ENCODE data around the gene CHPF2.

Gene CHPF2

GRCh38 chr7:151265351-151265931 is 33.2 kb downstream of the CHPF2 start:
- no peaks in the 10 kb centered on the region for H3K79me2 ChIP-seq (ENCODE audit: insufficient read depth, low read length)
- no peak overlapping the region for H3K27ac ChIP-seq (ENCODE audit: low read length)
- no peak overlapping the region for H2AFZ ChIP-seq (ENCODE audit: low read depth, low read length)
- DNase-seq (no peak), ATAC-seq (ENCODE audit: insufficient read depth, low read depth) (no peak)
- no peak for TF ChIP-seq EZH2 (IDR thresholded peaks at IDR 0.05; ENCODE audit: borderline replicate concordance, low read depth, low read length, severe bottlenecking)
- TF ChIP-seq CTCF (IDR thresholded peaks at IDR 0.05; ENCODE audit: borderline replicate concordance, extremely low read depth, low read length, poor library complexity, severe bottlenecking): no peak
- no peaks in the 10 kb centered on the region for H3K9me3 ChIP-seq (ENCODE audit: insufficient read depth, low read length, severe bottlenecking)
- no peak overlapping the region for H3K4me3 ChIP-seq (ENCODE audit: low read depth in 1 of 2, low read length in 2 of 2)
- H3K4me2 ChIP-seq (ENCODE audit: insufficient read depth, low read length): no peak overlapping the region
- no peak overlapping the region for H3K9ac ChIP-seq (ENCODE audit: low read depth, low read length)
- H3K4me1 ChIP-seq (ENCODE audit: insufficient read depth, low read length): no peaks in the 10 kb centered on the region
- H3K36me3 ChIP-seq (ENCODE audit: insufficient read depth, low read length): no peaks in the 10 kb centered on the region
- H3K27me3 ChIP-seq (ENCODE audit: insufficient read depth, low read length, poor library complexity): peaks cover 18% of the 10 kb centered on the region
- H4K20me1 ChIP-seq (ENCODE audit: insufficient read depth, low read length): no peaks in the 10 kb centered on the region

GRCh38 chr7:151269511-151269910 is 37.2 kb downstream of the CHPF2 start:
- no peaks in the 10 kb centered on the region for H3K79me2 ChIP-seq (ENCODE audit: insufficient read depth, low read length)
- no peak overlapping the region for H3K4me2 ChIP-seq (ENCODE audit: insufficient read depth, low read length)
- DNase-seq (no peak), ATAC-seq (ENCODE audit: insufficient read depth, low read depth) (no peak)
- H3K27me3 ChIP-seq (ENCODE audit: insufficient read depth, low read length, poor library complexity): no peaks in the 10 kb centered on the region
- H2AFZ ChIP-seq (ENCODE audit: low read depth, low read length): no peak overlapping the region
- no peaks in the 10 kb centered on the region for H3K36me3 ChIP-seq (ENCODE audit: insufficient read depth, low read length)
- H3K4me1 ChIP-seq (ENCODE audit: insufficient read depth, low read length): peaks cover 19% of the 10 kb centered on the region
- TF ChIP-seq CTCF (IDR thresholded peaks at IDR 0.05; ENCODE audit: borderline replicate concordance, extremely low read depth, low read length, poor library complexity, severe bottlenecking) (no peak), EZH2 (IDR thresholded peaks at IDR 0.05; ENCODE audit: borderline replicate concordance, low read depth, low read length, severe bottlenecking) (no peak)
- H3K4me3 ChIP-seq (ENCODE audit: low read depth in 1 of 2, low read length in 2 of 2): no peak overlapping the region
- no peak overlapping the region for H3K9ac ChIP-seq (ENCODE audit: low read depth, low read length)
- no peaks in the 10 kb centered on the region for H4K20me1 ChIP-seq (ENCODE audit: insufficient read depth, low read length)
- no peak overlapping the region for H3K27ac ChIP-seq (ENCODE audit: low read length)
- H3K9me3 ChIP-seq (ENCODE audit: insufficient read depth, low read length, severe bottlenecking): no peaks in the 10 kb centered on the region

- Histone ChIP-seq H3K4me1 (ENCODE audit: insufficient read depth, low read length) (peaks cover 23% of the 10 kb centered on the region), H3K79me2 (ENCODE audit: insufficient read depth, low read length) (no peaks in the 10 kb centered on the region), H3K36me3 (ENCODE audit: insufficient read depth, low read length) (no peaks in the 10 kb centered on the region), H2AFZ (ENCODE audit: low read depth, low read length) (peak overlapping the region; percentile 80), H3K9ac (ENCODE audit: low read depth, low read length) (no peak overlapping the region), H3K9me3 (ENCODE audit: insufficient read depth, low read length, severe bottlenecking) (no peaks in the 10 kb centered on the region), H3K27me3 (ENCODE audit: insufficient read depth, low read length, poor library complexity) (peaks cover 7% of the 10 kb centered on the region), H4K20me1 (ENCODE audit: insufficient read depth, low read length) (no peaks in the 10 kb centered on the region), H3K4me3 (ENCODE audit: low read depth in 1 of 2, low read length in 2 of 2) (no peak overlapping the region), H3K27ac (ENCODE audit: low read length) (peak overlapping the region; percentile 43), H3K4me2 (ENCODE audit: insufficient read depth, low read length) (peak overlapping the region; percentile 14; the same call in 1 of the 2 replicates)
- peak; percentile 71 for ATAC-seq (ENCODE audit: insufficient read depth, low read depth)
- peak; percentile 52 for DNase-seq
- TF ChIP-seq EZH2 (IDR thresholded peaks at IDR 0.05; ENCODE audit: borderline replicate concordance, low read depth, low read length, severe bottlenecking): no peak
- no peak for TF ChIP-seq CTCF (IDR thresholded peaks at IDR 0.05; ENCODE audit: borderline replicate concordance, extremely low read depth, low read length, poor library complexity, severe bottlenecking)
Measured at GRCh38 chr7:151271699-151272355, 39.5 kb downstream of the CHPF2 start.

Data from DND-41 (cell line).